ENCODE results near the gene SNX30. TPM values are rescaled to one million over a fixed set of nuclear protein-coding genes. Genes with fewer than 3 reads are reported as not detected.

The SNX30 gene
- total and polyA plus RNA-seq, 4 experiments from 2014 or later, result 0.73 to 10.9 (median 7.4) TPM

DNA sequence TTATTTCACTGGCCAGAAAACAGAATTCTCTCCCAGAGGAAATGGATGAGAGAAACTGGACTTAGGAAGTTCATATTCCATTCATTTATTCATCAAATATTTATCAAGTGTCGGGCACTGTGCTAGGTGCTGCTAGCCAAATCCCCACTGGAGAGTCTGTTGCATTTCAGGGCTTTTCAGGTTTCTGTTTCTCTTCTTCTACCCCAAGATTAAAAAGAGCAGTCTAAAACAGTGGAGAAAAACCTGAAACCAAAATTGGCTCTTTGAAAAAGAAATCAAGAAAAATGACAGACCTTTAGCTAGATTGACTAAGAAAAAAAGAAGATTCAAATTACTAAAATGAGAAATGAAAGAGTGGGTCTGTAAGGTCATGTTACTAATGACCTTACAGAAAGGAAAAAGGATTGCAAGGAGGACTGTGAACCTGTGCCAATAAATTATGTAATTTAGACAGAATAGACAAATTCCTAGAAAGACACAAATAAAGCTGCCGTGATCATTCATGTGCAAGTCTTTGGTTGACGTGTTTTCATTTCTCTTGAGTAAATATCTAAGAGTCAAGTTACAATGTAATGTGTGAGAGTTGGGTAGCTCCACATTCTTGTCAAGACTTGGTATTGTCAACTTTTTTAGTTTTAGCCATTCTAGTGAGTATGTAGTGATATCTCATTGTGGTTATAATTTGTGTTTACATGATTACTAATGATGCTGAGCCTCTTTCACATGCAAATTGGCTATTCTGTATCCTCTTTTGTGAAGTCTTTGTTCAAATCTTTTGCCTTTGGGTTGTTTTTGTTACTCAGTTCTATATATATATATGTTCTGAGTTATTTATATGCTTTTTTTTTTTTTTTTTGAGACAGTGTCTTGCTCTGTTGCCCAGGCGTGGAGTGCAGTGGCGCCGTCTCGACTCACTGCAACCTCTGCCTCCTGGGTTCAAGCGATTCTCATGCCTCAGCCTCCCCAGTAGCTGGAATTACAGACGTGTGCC lies 23.7 kb downstream of the SNX30 start:
- Mint-ChIP-seq H3K4me3 (no peak overlapping the region), H3K4me1 (peaks cover 42 to 61% (median 52%) of the 10 kb centered on the region in 4 donors), H3K27ac (peak overlapping the region in 1 of 7 donors; percentile 11), H3K27me3 (no peaks in the 10 kb centered on the region), H3K9me3 (no peaks in the 10 kb centered on the region), H3K36me3 (peaks cover 11 to 14% of the 10 kb centered on the region in 2 donors)
- POLR2A ChIA-PET (ENCODE audit: partially characterized antibody), result interaction anchor here (0.6 kb wide), 1 partner anchor 288 kb away, joined by 3 read pairs; no protein-coding TSS in a partner anchor
- Histone ChIP-seq H3K36me3 (ENCODE audit: insufficient read depth, low read length) (no peaks in the 10 kb centered on the region), H3K4me3 (ENCODE audit: low read length in 2 of 2) (no peak overlapping the region), H3K27me3 (ENCODE audit: insufficient read depth, low read length) (no peaks in the 10 kb centered on the region), H3K4me1 (ENCODE audit: insufficient read depth, low read length) (peaks cover 20% of the 10 kb centered on the region), H3K27ac (ENCODE audit: low read depth, low read length) (no peak overlapping the region), H3K9me3 (ENCODE audit: control insufficient read depth in 1 of 2, low read length in 2 of 2) (no peaks in the 10 kb centered on the region)
- DNase-seq, result no peak
- CTCF ChIA-PET (ENCODE audit: partially characterized antibody), result interaction anchor here (1.3 kb wide), 1 partner anchor 18 kb away, joined by 7 read pairs; no protein-coding TSS in a partner anchor
- intact Hi-C loops (cut with micrococcal nuclease), result no loop called here

GRCh38 chr9:112777914-112778313 lies 27.4 kb downstream of the SNX30 start:
- no peak overlapping the region for H3K27ac Mint-ChIP-seq
- H3K9me3 Mint-ChIP-seq, result no peaks in the 10 kb centered on the region
- no peak overlapping the region for H3K4me3 ChIP-seq (ENCODE audit: low read length in 2 of 2)
- no peaks in the 10 kb centered on the region for H3K9me3 ChIP-seq (ENCODE audit: control insufficient read depth in 1 of 2, low read length in 2 of 2)
- ChIA-PET CTCF (ENCODE audit: partially characterized antibody) (no interaction called here), POLR2A (ENCODE audit: partially characterized antibody) (no interaction called here)
- H3K4me1 ChIP-seq (ENCODE audit: insufficient read depth, low read length), result no peaks in the 10 kb centered on the region
- peaks cover 29 to 57% (median 46%) of the 10 kb centered on the region in 4 donors for H3K4me1 Mint-ChIP-seq
- no peak overlapping the region for H3K27ac ChIP-seq (ENCODE audit: low read depth, low read length)
- intact Hi-C loops (cut with micrococcal nuclease), result no loop called here
- no peaks in the 10 kb centered on the region for H3K27me3 ChIP-seq (ENCODE audit: insufficient read depth, low read length)
- no peaks in the 10 kb centered on the region for H3K36me3 ChIP-seq (ENCODE audit: insufficient read depth, low read length)
- DNase-seq, result no peak
- no peaks in the 10 kb centered on the region for H3K27me3 Mint-ChIP-seq
- peaks cover 0 to 6% of the 10 kb centered on the region in 2 donors for H3K36me3 Mint-ChIP-seq
- H3K4me3 Mint-ChIP-seq, result no peak overlapping the region

DNA sequence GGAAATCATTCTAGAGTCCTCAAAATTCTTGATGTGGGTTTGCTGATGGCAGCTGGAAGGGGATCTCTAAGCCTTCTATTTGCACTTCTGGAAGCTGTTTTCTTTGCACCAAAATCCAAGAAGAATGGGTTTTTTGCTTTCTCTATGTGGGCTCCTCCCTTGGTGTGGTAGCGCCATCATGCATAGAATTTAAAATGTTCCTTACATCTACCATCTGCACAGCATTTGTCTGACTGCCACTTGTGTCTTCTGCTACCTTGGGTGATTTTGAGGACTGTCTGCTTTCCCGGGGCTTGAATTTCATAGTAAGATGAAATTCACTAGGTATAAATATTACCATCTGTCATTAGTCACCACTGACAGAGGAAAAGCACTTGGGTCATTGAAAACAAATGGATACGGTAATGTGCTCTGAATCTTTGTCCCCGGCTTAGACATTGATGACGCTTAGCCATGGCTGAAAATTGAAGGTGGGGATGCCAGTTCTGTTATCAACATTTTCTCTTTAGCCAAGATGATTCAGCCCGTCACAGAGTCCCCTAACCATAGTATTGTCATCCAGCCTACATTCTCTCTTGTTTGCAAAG lies 30.0 kb downstream of the SNX30 start:
- Mint-ChIP-seq H3K27ac (no peak overlapping the region), H3K4me3 (no peak overlapping the region), H3K36me3 (peaks cover 0 to 6% of the 10 kb centered on the region in 2 donors), H3K4me1 (peaks cover 26 to 64% (median 41%) of the 10 kb centered on the region in 4 donors), H3K9me3 (no peaks in the 10 kb centered on the region), H3K27me3 (no peaks in the 10 kb centered on the region)
- Histone ChIP-seq H3K4me3 (ENCODE audit: low read length in 2 of 2) (no peak overlapping the region), H3K9me3 (ENCODE audit: control insufficient read depth in 1 of 2, low read length in 2 of 2) (no peaks in the 10 kb centered on the region), H3K27ac (ENCODE audit: low read depth, low read length) (no peak overlapping the region), H3K4me1 (ENCODE audit: insufficient read depth, low read length) (no peaks in the 10 kb centered on the region), H3K27me3 (ENCODE audit: insufficient read depth, low read length) (no peaks in the 10 kb centered on the region), H3K36me3 (ENCODE audit: insufficient read depth, low read length) (no peaks in the 10 kb centered on the region)
- no peak for DNase-seq
- intact Hi-C loops (cut with micrococcal nuclease), result no loop called here
- CTCF ChIA-PET (ENCODE audit: partially characterized antibody), result no interaction called here
- POLR2A ChIA-PET (ENCODE audit: partially characterized antibody), result no interaction called here

DNA sequence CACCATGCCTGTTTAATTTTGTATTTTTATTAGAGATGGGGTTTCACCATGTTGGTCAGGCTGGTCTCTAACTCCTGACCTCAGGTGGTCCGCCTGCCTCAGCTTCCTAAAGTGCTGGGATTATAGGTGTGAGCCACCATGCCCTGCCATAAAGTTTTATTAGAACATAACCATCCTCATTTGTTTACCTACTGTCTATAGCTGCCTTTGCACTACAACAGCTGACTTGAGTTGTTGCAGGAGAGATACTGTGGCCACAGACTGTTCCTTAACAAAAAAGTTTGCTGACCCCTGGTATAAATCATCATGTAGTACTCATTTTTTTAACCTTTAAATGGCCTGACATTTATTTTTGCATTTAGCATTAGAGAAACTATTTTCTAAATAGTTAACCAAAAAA lies 31.7 kb downstream of the SNX30 start:
- H3K36me3 ChIP-seq (ENCODE audit: insufficient read depth, low read length), result no peaks in the 10 kb centered on the region
- H3K27ac Mint-ChIP-seq, result no peak overlapping the region

GRCh38 chr9:112783551-112783954 lies 33.0 kb downstream of the SNX30 start:
- Histone ChIP-seq H3K4me1 (ENCODE audit: insufficient read depth, low read length) (peaks cover 10% of the 10 kb centered on the region), H3K9me3 (ENCODE audit: control insufficient read depth in 1 of 2, low read length in 2 of 2) (no peaks in the 10 kb centered on the region), H3K36me3 (ENCODE audit: insufficient read depth, low read length) (no peaks in the 10 kb centered on the region), H3K27ac (ENCODE audit: low read depth, low read length) (no peak overlapping the region), H3K4me3 (ENCODE audit: low read length in 2 of 2) (no peak overlapping the region), H3K27me3 (ENCODE audit: insufficient read depth, low read length) (no peaks in the 10 kb centered on the region)
- DNase-seq, result no peak
- H3K36me3 Mint-ChIP-seq, result no peaks in the 10 kb centered on the region
- POLR2A ChIA-PET (ENCODE audit: partially characterized antibody), result no interaction called here
- H3K4me1 Mint-ChIP-seq, result peaks cover 28 to 76% (median 51%) of the 10 kb centered on the region in 4 donors
- H3K27me3 Mint-ChIP-seq, result no peaks in the 10 kb centered on the region
- H3K27ac Mint-ChIP-seq, result peak overlapping the region in 1 of 7 donors; percentile 22
- H3K9me3 Mint-ChIP-seq, result no peaks in the 10 kb centered on the region
- CTCF ChIA-PET (ENCODE audit: partially characterized antibody), result interaction anchor here (2.0 kb wide), 1 partner anchor 10 kb away, joined by 5 read pairs; no protein-coding TSS in a partner anchor
- no peak overlapping the region for H3K4me3 Mint-ChIP-seq
- intact Hi-C loops (cut with micrococcal nuclease), result no loop called here

More for the DNA sequence above, 31.7 kb downstream of the SNX30 start:
- no peak for DNase-seq
- no peak overlapping the region for H3K27ac ChIP-seq (ENCODE audit: low read depth, low read length)
- H3K27me3 ChIP-seq (ENCODE audit: insufficient read depth, low read length), result no peaks in the 10 kb centered on the region
- Mint-ChIP-seq H3K9me3 (no peaks in the 10 kb centered on the region), H3K4me3 (no peak overlapping the region), H3K27me3 (no peaks in the 10 kb centered on the region), H3K36me3 (no peaks in the 10 kb centered on the region), H3K4me1 (peaks cover 32 to 72% (median 51%) of the 10 kb centered on the region in 4 donors)
- peaks cover 10% of the 10 kb centered on the region for H3K4me1 ChIP-seq (ENCODE audit: insufficient read depth, low read length)
- intact Hi-C loops (cut with micrococcal nuclease), result no loop called here
- no peaks in the 10 kb centered on the region for H3K9me3 ChIP-seq (ENCODE audit: control insufficient read depth in 1 of 2, low read length in 2 of 2)
- ChIA-PET CTCF (ENCODE audit: partially characterized antibody) (interaction anchor here (1.0 kb wide), 1 partner anchor 11 kb away, joined by 5 read pairs; no protein-coding TSS in a partner anchor), POLR2A (ENCODE audit: partially characterized antibody) (no interaction called here)
- H3K4me3 ChIP-seq (ENCODE audit: low read length in 2 of 2), result no peak overlapping the region

- Histone ChIP-seq H3K36me3 (ENCODE audit: insufficient read depth, low read length) (no peaks in the 10 kb centered on the region), H3K4me3 (ENCODE audit: low read length in 2 of 2) (no peak overlapping the region), H3K27ac (ENCODE audit: low read depth, low read length) (no peak overlapping the region), H3K27me3 (ENCODE audit: insufficient read depth, low read length) (no peaks in the 10 kb centered on the region), H3K4me1 (ENCODE audit: insufficient read depth, low read length) (peaks cover 10% of the 10 kb centered on the region), H3K9me3 (ENCODE audit: control insufficient read depth in 1 of 2, low read length in 2 of 2) (no peaks in the 10 kb centered on the region)
- peaks cover 21 to 76% (median 44%) of the 10 kb centered on the region in 4 donors for H3K4me1 Mint-ChIP-seq
- H3K27me3 Mint-ChIP-seq, result no peaks in the 10 kb centered on the region
- no peak overlapping the region for H3K4me3 Mint-ChIP-seq
- ChIA-PET CTCF (ENCODE audit: partially characterized antibody) (interaction anchor here (0.8 to 2.0 kb wide), 2 partner anchors 10 to 36 kb away, joined by 3 to 5 read pairs; no protein-coding TSS in a partner anchor), POLR2A (ENCODE audit: partially characterized antibody) (no interaction called here)
- peak overlapping the region in 4 of 7 donors; percentile 22 to 71 (median 32) for H3K27ac Mint-ChIP-seq
- no peaks in the 10 kb centered on the region for H3K36me3 Mint-ChIP-seq
- intact Hi-C loops (cut with micrococcal nuclease), result no loop called here
- H3K9me3 Mint-ChIP-seq, result no peaks in the 10 kb centered on the region
- DNase-seq, result no peak
Measured at GRCh38 chr9:112784020-112784785, 33.6 kb downstream of the SNX30 start.

Data from CD4-positive, alpha-beta memory T cell (primary cell).